HK-2 (cell line): ENCODE data around the gene CPHXL2.

Source experiments
- DNase-seq: peaks from one replicate; pipeline ENCODE4 v3.0.0-alpha.2; 2018; ENCODE audit not compliant: unreplicated experiment

CPHXL2 gene

DNA sequence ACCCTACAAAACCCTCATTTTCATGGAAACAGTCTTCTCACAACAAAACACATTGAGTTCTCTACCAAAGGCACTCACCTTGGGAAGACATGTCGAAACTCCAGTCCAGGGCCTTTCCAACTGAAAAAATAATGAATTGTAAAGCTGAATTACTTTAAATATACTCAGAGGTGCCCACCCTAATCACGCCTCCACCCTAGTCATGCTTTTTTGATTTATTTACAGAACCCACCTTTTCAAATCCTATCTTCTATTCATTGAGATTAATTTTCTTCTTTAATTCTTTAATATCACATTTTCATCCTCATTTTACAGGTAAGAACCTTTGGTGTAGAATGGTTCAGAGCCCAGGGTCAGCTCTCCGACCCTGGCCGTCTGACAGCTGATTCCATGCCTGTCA lies at the start of gene CPHXL2:
TSS of gene CPHXL2 (minus strand) at position 101 of the 400 bp plus-strand sequence. CDS start at position 91, 10 bp downstream.
- no peak for DNase-seq

DNA sequence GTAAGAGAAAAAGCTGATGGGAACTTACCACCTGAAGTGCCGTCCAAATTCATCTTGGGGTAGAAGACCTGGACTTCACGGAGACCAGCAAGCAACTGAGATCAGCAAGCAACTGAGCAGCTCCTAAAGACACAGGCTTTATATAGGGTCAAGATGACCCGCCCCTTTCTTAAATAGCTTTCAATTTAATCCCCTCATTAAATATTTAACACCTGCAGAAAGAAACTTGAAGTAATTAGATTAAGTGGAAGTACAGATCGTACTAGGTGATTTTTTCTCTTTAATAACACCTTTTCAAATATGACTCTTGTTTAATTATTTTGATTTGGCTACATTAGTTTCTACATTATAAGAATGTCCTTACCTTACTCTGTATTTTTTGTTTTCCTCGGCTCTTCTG lies 49.6 kb upstream of the CPHXL2 start, which contains the start of gene CPHXL:
TSS of gene CPHXL (minus strand) at position 101 of the 400 bp plus-strand sequence. CDS start at position 53, 48 bp downstream.
- DNase-seq: no peak

DNA sequence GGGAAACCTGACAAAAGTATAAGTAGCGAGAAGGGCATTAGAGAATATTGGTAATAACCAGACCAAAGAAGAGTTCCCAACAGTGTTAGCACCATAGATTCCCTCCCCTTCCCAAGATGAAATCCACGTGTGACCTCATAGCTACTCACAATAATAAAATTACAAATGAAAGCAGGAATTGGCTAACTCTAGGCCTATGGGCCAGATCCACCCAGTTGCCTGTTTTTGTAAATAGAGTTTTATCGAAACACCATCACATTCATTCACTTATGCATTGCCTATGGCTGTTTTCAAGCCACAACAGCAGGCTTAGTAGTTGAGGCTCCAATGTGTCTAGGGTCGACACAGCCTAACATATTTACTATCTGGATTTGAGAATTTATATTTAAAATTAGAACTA lies 41.6 kb upstream of the CPHXL2 start:
- no peak for DNase-seq

DNA sequence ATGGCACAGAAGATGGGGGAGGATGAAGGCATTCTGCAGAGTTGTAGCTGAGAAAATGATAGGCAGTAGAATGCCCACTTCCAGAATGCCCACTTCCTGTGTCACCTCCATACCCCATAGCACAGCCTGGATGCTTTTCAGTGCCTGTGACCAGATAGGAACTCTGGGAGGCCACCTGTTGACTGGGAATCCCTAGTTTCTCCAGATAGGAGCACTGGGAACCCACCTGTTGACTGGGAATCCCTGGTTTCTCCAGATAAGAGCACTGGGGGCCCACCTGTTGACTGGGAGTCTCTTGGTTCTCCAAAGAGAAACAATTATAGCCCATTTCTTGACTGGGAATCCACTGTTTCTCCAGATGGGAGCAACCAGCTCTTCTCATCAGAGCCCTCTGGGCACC lies 37.9 kb upstream of the CPHXL2 start:
- DNase-seq: no peak

DNA sequence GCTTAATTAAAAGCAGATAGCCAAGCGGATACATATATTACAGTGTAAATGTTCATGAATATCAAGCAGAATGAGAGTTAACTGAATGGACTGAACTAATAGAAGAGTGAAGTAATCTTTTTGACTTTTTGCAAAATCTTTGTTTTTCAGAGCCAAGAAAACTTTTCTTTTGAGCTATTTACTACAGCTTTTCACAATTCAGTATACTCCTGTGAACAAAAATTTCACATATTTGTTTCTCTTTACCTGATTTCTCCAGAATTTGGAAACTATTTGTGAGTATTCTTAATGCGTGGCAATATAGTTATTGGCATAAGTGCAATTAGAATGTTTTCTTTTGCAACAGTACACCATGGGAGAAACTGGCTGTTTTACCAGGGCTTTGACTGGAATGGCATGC lies 33.5 kb upstream of the CPHXL2 start:
- DNase-seq: no peak

DNA sequence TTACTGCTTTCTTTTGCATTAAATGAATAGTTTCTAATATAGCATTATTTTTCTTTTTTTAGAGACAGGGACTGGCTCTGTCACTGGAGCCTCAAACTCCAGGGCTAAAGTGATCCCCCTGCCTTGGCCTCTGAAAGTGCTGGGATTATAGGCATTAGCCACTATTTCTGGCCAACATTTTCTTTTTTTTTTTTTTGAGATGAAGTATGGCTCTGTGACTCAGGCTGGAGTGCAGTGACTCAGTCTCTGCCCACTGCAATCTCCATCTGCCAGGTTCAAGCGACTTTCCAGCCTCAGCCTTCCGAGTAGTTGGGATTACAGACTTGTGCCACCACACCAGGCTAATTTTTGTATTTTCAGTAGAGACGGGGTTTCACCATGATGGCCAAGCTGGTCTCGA lies 26.5 kb upstream of the CPHXL2 start:
- DNase-seq: no peak

DNA sequence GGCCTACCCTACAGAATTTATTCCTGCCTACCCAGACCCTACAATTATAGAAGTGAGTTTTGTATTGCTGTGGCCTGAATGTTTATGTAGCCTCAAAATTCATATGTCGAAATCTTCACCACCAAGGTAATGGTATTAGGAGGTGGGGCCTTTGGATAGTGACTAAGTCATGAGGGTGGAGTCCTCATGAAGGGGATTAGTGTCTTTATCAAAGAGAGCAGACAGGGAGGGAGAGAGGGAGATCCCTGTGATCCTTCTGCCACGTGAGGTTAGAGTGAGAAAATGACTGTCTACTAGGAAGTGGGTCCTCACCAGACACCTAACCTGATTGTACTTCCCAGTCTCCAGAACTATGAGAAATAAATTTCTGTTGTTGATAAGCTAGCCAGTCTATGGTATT lies 25.4 kb upstream of the CPHXL2 start:
- no peak for DNase-seq

DNA sequence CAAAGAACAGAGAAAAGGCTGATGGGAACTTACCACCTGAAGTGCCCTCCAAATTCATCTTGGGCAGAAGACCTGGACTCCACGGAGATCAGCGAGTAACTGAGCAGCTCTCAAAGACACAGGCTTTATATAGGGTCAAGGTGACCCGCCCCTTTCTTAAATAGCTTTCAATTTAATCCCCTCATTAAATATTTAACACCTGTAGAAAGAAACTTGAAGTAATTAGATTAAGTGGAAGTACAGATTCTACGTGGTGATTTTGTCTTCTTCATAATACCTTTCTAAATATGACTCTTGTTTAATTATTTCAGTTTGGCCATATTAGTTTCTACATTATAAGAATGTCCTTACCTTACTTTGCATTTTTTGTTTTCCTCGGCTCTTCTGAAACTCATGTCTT lies 24.6 kb upstream of the CPHXL2 start, which contains the start of gene DUXB:
TSS of gene DUXB (minus strand) at position 101 of the 400 bp plus-strand sequence. CDS start at position 58, 43 bp downstream.
- DNase-seq: no peak

DNA sequence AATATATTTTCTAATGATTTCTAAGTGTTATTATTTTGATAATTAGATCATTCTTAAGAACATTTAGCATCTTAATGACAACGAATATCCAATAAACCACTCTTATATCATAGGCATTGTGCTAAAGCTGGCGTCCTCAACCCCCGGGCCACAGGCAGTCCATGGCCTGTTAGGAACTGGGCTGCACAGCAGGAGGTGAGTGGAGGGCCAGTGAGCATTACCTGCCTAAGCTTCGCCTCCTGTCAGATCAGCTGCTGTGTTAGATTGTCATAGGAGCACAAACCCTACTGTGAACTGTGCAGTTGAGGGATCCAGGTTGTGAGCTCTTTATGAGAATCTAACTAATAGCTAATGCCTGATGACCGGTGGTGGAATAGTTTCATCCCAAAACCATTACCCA lies 20.8 kb upstream of the CPHXL2 start:
- DNase-seq: no peak

DNA sequence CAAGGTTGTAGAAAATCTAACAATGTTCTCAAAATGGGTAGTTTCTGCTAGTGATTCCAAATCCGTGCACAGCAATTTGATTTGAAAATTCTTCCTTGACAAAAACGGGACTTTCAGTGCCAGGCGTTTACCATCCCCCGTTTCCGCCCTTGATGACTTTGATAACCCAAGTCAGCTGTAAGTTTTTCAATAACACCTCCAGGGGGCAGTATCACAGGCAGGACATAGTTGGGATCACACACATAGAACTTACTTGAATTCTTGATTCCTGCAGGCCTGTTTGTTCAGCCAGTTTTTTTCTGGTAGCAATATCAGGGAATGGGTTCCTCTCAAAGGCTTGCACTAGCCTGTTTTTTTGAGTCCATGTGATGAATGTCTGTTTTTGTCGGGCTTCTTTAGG lies 18.9 kb upstream of the CPHXL2 start:
- DNase-seq: no peak

DNA sequence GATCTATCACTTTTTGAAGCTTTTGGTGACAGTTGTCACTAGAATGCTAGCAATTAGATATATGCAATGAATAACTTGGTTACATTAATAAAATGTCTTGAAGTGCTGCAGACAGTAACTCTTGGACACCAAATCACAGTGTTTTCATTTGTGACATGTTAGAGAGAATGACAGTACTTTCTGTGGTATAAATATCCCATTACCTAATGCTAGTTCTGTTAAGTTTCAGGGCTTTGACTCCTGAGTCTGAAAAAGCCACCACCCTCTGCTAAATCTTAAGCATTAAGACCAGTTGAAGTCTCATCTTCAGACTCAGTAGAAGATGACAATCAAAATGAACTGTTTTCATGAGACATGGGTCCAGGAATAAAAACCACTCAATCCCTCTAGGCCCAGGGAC lies 10.6 kb upstream of the CPHXL2 start:
- no peak for DNase-seq

DNA sequence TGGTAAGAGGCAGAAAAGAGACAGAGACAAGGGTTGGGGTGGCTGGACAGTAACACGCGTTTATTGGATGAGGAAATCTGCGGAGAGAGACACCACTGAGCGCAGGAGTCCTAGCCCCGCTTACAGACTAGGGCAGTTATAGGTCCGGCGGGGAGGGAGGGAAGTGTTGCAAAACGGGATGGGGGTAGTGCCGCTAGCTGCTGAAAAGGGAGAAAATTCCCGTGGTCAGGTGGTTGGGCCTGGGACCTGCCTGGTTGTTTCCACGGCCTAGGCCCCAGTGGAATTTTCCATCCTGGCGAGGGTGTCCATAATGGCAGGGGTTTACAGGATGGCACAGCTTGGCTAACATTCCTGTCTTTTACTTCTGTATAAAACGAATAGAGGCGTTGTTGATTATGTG lies 5.5 kb upstream of the CPHXL2 start:
- DNase-seq: no peak

DNA sequence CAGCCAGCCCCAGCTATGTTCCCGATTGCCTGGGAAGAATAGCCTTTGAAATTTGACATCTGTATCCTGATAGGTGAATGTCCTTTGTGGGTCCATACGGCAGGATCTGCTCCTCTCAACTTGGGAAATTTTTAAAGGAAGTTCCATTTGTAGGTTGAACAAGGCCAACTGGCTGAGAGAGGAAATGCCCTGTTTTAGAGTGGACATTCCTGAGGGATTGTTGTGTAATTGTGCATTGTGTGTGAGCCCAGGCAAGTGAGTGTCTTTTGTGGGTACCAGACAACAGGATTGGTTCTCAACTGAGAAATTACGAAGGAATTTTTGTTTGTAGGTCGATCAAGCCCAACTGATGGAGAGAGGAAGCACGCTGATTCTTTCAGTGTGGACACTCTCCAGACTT lies 2.6 kb upstream of the CPHXL2 start:
- no peak for DNase-seq

DNA sequence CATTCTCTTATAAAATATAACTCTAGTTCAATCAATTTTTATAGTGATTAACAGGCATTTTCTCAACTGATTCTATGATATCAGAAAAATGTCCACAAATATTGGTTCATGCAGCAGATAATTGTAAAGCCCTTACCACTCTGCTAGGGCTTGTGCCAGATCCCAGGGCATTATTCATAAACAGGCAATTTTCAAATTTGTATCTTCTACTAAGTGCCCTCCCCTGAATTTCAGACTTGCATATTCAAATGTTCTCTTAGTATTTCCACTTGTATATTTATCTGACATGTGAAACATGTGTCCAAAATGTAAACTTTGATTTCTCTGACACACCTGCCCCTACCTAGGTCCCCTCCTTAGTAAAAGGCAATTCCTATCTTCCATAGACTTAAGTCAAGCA lies 9.3 kb downstream of the CPHXL2 start:
- no peak for DNase-seq

DNA sequence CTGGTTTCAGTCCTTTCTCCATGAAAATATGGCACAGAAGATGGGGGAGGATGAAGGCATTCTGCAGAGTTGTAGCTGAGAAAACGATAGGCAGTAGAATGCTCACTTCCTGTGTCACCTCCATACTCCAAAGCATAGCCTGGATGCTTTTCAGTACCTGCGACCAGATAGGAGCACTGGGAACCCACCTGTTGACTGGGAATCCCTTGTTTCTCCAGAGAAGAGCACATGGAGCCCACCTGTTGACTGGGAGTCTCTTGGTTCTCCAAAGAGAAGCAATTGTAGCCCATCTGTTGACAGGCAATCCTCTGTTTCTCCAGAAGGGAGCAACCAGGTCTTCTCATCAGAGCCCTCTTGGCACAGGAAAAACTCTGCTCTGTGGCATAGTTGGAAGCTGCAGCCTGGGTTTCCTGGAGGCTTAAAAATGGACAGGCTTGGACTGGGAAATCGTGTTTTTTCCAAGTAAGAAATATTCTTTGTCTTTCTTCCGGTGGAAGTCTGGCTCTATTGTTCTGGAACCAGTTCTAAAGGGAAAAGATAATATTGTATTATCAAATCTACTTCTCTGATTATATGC lies 16.0 kb downstream of the CPHXL2 start:
- no peak for DNase-seq

DNA sequence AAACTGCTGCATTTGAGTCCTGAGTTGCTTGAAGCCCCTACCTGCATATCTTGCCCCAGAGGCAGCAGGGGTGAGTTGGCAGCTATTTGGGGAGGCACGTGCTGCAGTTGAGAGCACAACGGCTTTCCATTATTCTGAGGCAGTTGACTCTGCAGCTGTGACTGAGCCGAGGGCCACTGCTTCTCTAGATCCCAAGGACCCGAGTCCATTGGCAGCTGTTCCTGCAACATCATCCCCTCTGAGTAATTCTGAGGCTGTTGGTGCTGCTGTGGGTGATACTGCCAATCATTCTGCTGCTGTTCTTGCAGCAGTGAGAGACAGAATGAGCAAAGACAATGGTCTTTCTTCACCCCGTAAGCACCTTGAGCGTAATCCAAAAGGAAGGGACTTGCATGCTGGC lies 16.5 kb downstream of the CPHXL2 start:
- DNase-seq: no peak

DNA sequence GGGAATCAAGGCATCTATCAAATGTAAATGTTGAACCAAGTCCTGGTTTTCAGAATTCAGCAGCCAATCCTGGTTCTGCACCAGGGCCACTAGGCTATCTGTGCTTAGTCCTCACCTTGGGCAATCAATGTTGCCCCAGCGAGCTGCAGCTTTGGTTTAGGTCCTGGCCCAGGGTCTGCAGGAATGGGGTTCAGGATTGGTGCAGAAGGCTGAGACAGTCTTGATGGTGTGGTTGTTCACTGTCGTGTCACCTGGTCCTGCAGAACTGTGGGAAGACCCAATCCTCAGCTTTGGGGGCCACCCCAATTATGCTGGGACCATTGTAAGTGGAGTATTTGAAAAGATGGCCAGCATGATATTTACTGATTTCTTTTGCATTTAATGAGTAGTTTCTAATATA lies 18.6 kb downstream of the CPHXL2 start:
- no peak for DNase-seq

DNA sequence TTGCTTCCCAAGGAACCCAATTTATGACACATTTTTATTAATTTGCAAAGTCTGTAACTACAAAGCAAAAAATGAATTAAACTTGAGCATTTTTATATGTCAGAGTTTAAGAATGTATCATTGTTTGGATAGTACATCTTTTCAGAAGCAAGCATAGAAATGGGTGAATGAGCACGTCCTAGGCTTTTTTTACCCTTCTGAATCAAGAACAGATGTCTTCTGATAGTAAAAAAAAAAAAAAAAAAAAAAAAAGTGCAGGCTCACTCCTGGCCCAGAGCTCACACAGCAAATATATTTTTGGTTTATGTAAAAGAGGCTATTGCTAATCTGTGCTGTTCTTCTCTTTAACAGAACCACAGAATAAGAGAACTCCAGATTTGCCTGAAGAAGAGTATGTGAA lies 22.9 kb downstream of the CPHXL2 start:
- DNase-seq: no peak

DNA sequence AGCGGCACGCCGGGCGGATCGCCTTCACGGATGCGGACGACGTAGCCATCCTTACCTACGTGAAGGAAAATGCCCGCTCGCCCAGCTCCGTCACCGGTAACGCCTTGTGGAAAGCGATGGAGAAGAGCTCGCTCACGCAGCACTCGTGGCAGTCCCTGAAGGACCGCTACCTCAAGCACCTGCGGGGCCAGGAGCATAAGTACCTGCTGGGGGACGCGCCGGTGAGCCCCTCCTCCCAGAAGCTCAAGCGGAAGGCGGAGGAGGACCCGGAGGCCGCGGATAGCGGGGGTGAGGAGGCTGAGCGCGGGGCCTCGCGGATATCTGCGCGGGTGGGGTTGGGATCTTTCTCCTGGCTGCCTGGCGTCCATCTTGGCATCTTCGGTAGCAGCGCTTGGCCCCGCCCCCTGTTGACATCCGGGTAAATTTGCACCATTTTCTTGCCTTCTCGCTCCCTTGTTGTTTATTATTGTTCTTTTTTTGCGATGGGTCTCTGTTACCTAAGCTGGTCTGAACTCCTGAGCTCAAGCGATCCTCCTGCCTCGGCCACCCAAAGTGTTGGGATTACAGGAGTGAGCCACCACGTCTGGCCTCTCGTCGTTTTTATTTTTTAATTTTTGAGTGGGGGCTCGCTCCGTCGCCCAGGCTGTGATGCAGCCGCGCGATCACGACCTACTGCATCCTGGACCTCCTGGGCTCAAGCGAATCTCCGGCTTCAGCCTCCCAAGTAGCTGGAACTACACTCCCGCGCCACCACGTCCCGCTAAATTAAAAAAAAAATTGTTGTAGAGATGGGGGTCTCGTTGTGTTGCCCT lies 28.3 kb downstream of the CPHXL2 start:
- peak; percentile 67 for DNase-seq

DNA sequence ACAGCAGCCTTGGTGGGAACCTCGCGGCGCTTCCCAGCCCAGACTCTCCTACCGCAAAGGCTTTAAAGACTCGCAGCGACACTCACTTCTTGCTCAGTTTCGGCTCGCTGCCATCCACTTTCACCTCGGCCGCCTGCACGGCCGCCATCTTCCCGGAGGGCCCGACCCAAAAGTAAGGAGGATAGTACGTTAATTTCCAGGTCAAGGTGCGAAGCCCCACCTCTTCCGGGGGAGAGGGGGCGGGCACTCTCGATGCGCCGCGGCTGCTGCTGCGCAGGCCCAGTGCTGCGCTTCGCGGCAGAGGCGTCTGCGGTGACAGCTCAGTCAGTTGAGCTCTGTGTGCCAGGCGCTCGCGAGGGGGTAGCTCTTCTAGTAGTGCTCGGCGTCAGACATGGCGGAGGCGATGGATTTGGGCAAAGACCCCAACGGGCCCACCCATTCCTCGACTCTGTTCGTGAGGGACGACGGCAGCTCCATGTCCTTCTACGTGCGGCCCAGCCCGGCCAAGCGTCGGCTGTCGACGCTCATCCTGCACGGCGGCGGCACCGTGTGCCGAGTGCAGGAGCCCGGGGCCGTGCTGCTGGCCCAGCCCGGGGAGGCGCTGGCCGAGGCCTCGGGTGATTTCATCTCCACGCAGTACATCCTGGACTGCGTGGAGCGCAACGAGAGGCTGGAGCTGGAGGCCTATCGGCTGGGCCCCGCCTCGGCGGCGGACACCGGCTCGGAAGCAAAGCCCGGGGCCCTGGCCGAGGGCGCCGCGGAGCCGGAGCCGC lies 29.1 kb downstream of the CPHXL2 start, which contains the start of the genes KARS1 and TERF2IP:
TSS of gene KARS1 (minus strand) at position 174 of the 773 bp plus-strand sequence. CDS start at position 148, 26 bp downstream.
TSS of gene TERF2IP (plus strand) at position 282 of the 773 bp plus-strand sequence. CDS start at position 392, 110 bp downstream.
- peak; percentile 90 for DNase-seq

DNA sequence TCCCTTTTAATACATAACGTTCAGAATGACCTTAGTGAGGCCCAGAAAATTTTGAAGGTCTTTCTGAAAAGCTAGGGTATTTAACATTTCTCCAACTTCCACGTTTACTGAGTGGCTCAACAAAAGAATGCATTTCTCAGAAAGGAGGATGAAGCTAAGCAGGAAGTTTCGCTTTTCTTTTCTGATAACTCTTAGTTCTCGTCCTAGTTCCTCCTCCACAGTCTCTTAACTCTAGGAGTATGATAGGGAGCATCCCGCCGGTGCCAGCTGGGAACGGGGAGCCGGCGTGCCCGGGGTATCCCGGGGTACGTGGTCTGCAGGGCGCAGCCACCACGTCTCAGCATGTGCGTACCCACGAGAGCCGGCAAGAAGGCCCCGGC lies 29.7 kb downstream of the CPHXL2 start:
- no peak for DNase-seq

DNA sequence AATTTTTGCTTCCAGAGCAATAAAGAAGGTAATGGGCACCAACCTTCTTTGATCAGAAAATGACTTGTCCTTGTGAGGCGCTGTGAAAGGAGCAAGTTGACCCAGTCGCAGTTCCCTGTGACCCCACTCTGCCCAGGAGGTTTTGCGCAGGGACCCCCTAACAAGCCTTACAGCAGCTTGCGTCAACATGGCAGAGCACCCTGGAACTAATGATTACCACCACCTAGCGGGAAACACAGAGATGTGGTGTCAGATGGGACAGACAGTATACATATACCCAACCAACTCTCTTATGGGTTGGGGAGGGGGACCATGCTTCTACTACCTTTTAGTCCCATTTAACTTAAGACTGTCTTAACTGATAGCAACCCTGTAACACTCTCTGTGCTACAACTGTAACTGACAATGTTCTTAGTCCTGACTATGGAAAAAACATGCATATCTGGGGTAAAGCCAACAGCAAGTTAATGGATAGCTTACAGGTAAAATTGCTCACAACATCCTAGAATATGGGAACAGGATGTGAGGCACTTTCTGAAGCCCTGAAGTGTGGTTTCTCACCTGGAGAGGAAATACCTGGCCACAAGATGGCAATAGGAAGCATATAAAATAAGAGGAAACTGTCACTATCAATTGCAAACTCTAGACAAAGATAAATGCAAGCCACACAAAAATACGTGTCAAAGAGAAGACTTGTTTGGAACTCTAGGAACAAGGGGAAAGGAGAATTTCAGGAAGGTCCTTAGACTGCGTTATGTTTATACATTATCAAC lies 32.4 kb downstream of the CPHXL2 start:
- no peak for DNase-seq
